ENCODE measurements around the gene ERAL1.

- no peak for TF ChIP-seq CTCF (conservative IDR thresholded peaks at IDR 0.05; ENCODE audit: low read depth in 2 of 2)
- TF ChIP-seq POLR2AphosphoS5 (IDR thresholded peaks at IDR 0.05; ENCODE audit: low read depth), result no peak
- TF ChIP-seq EZH2phosphoT487 (IDR thresholded peaks at IDR 0.05; ENCODE audit: unreplicated experiment), result no peak
- TF ChIP-seq EZH2 (IDR thresholded peaks at IDR 0.05; ENCODE audit: low read depth, unreplicated experiment), result no peak
- no peak for TF ChIP-seq ZNF331 (CRISPR knock-in tag; IDR thresholded peaks at IDR 0.05; ENCODE audit: low read depth)
Measured at GRCh38 chr17:28883967-28884702, 29.3 kb downstream of the ERAL1 start.

Data from GM23338 (cell line).